HG03442 (cell line): Measurements from ENCODE around the gene ZNF428.
"Not testable (repeated sequence)": the region's sequence is repeated elsewhere in the genome, so short reads cannot be mapped to it uniquely, and the experiment has no call there.

Source experiments
- ATAC-seq: cut with Tn5 transposase; IDR thresholded peaks from one replicate; pipeline ENCODE4 v1.9.1; 2021; ENCODE audit warnings: mild to moderate bottlenecking, moderate library complexity; ENCODE audit not compliant: unreplicated experiment

The ZNF428 gene

GRCh38 chr19:43595605-43595998, 23.8 kb downstream of the ZNF428 start:
- ATAC-seq = peak; percentile 3

GRCh38 chr19:43594710-43595604, 24.5 kb downstream of the ZNF428 start:
- ATAC-seq = no peak

GRCh38 chr19:43594081-43594697, 25.2 kb downstream of the ZNF428 start:
- ATAC-seq = no peak

- no peak for ATAC-seq
Observed at GRCh38 chr19:43592800-43593350, 26.6 kb downstream of the ZNF428 start.

GRCh38 chr19:43591904-43592772, 27.3 kb downstream of the ZNF428 start:
- no peak for ATAC-seq

GRCh38 chr19:43589678-43590077, 29.8 kb downstream of the ZNF428 start:
- no peak for ATAC-seq

- no peak for ATAC-seq
Observed at GRCh38 chr19:43589277-43589676, 30.2 kb downstream of the ZNF428 start.

GRCh38 chr19:43587029-43587428, 32.4 kb downstream of the ZNF428 start:
- ATAC-seq = not testable (repeated sequence)

- no peak for ATAC-seq
Observed at GRCh38 chr19:43586346-43586745, 33.1 kb downstream of the ZNF428 start.

- no peak for ATAC-seq
Observed at GRCh38 chr19:43584484-43584883, 34.9 kb downstream of the ZNF428 start.

- no peak for ATAC-seq
Observed at GRCh38 chr19:43582495-43582894, 36.9 kb downstream of the ZNF428 start.

- no peak for ATAC-seq
Observed at GRCh38 chr19:43581467-43581866, 38.0 kb downstream of the ZNF428 start.

- no peak for ATAC-seq
Observed at GRCh38 chr19:43578787-43579186, 40.6 kb downstream of the ZNF428 start.

- ATAC-seq = no peak
Observed at GRCh38 chr19:43575955-43576878, 43.2 kb downstream of the ZNF428 start.

- peak; percentile 95 for ATAC-seq
Observed at GRCh38 chr19:43575156-43575950, 44.1 kb downstream of the ZNF428 start, which contains the start of the genes PINLYP and XRCC1. Gene PINLYP (plus strand): TSS chr19:43575801. CDS start chr19:43577192, 1,391 bp downstream. Gene XRCC1 (minus strand): TSS chr19:43575527. CDS start chr19:43575458, 69 bp downstream.

GRCh38 chr19:43574424-43575155, 44.8 kb downstream of the ZNF428 start:
- ATAC-seq = no peak

GRCh38 chr19:43572171-43572588, 47.2 kb downstream of the ZNF428 start:
- ATAC-seq = no peak

GRCh38 chr19:43570174-43570791, 49.1 kb downstream of the ZNF428 start:
- no peak for ATAC-seq
